SK-N-SH (cell line): ENCODE measurements around the gene IFNAR1. TPM values are rescaled to one million over a fixed set of nuclear protein-coding genes. Genes with fewer than 3 reads are reported as not detected.

ENCODE experiments used
- CTCF ChIA-PET: fragments of 300-600, 350-600 bp; formaldehyde crosslinking; extraction: SDS; loops from one replicate; lab custom pipeline; 2021; lab: Yijun Ruan, JAX
- POLR2A ChIA-PET: fragments of 350-600 bp; sonication (Branson Sonifier 250); formaldehyde crosslinking; extraction: SDS; loops from one replicate; lab custom pipeline; 2020; ENCODE audit warnings: antibody characterized with exemption, inconsistent platforms; lab: Yijun Ruan, JAX
- DNase-seq: peaks from one replicate; pipeline ENCODE4 v3.0.0; 2012
- H2AFZ ChIP-seq: fragments of 200-600 bp; sonication (generic); 2 replicates; pipeline ENCODE4 v1.8.1; 2016; ENCODE audit warnings: antibody characterized with exemption, mild to moderate bottlenecking, low read depth
- H3F3A ChIP-seq: fragments of 200-600 bp; sonication (generic); replicated peaks from 2 replicates; pipeline ENCODE3; 2016; ENCODE audit warnings: antibody characterized with exemption, mild to moderate bottlenecking; ENCODE audit not compliant: insufficient read depth
- H3K27ac ChIP-seq, 2 experiments: fragments of 200-500 bp in 1 of 2; fragments of 200-600 bp in 1 of 2; sonication (Bioruptor generic) in 1 of 2; sonication (generic), shearing (Covaris generic) in 1 of 2; 2 replicates each; pipeline versions ENCODE4 v1.5.1 to v1.6.1; 2014 to 2016; ENCODE audit warnings: low read depth in 2 of 2, inconsistent platforms in 1 of 2, low read length in 1 of 2, mild to moderate bottlenecking in 1 of 2, mixed read lengths in 1 of 2
- H3K27me3 ChIP-seq: fragments of 200-600 bp; sonication (generic), shearing (Covaris generic); 2 replicates; pipeline ENCODE4 v1.6.1; 2016; ENCODE audit warnings: mixed run types; ENCODE audit not compliant: insufficient read depth
- H3K36me3 ChIP-seq, 2 experiments: fragments of 200-500 bp in 1 of 2; fragments of 200-600 bp in 1 of 2; sonication (Bioruptor generic) in 1 of 2; sonication (generic) in 1 of 2; replicated peaks in 1 of 2; 2 replicates each; pipeline versions ENCODE3 to v1.5.1; 2014 to 2016; ENCODE audit warnings: low read length in 1 of 2, mild to moderate bottlenecking in 1 of 2; ENCODE audit not compliant: insufficient read depth in 2 of 2, control insufficient read depth in 1 of 2
- H3K4me1 ChIP-seq, 2 experiments: fragments of 200-500 bp in 1 of 2; fragments of 200-600 bp in 1 of 2; sonication (Bioruptor generic) in 1 of 2; sonication (generic), shearing (Covaris generic) in 1 of 2; 2 replicates each; pipeline versions ENCODE4 v1.5.1 to v1.6.1; 2014 to 2016; ENCODE audit warnings: low read depth in 1 of 2, low read length in 1 of 2, mixed run types in 1 of 2; ENCODE audit not compliant: insufficient read depth in 2 of 2, control insufficient read depth in 1 of 2
- H3K4me2 ChIP-seq: fragments of 200-600 bp; sonication (generic), shearing (Covaris generic); 2 replicates; pipeline ENCODE4 v1.6.1; 2017; ENCODE audit warnings: mixed run types
- H3K4me3 ChIP-seq, 2 experiments: fragments of 200-500 bp in 1 of 2; fragments of 200-600 bp in 1 of 2; sonication (Bioruptor generic) in 1 of 2; sonication (generic), shearing (Covaris generic) in 1 of 2; 2 replicates each; pipeline versions ENCODE4 v1.5.1 to v1.8.1; 2014 to 2016; ENCODE audit warnings: low read depth in 2 of 2, inconsistent platforms in 1 of 2, low read length in 1 of 2, mild to moderate bottlenecking in 1 of 2, mixed read lengths in 1 of 2, moderate library complexity in 1 of 2
- H3K79me2 ChIP-seq: fragments of 200-600 bp; sonication (generic); 2 replicates; pipeline ENCODE4 v1.8.1; 2017; ENCODE audit warnings: mild to moderate bottlenecking; ENCODE audit not compliant: insufficient read depth
- H3K9ac ChIP-seq: fragments of 200-600 bp; sonication (generic); 2 replicates; pipeline ENCODE4 v1.6.1; 2017; ENCODE audit warnings: mixed run types
- H3K9me2 ChIP-seq: fragments of 200-600 bp; sonication (generic); 2 replicates; pipeline ENCODE4 v1.6.1; 2017; ENCODE audit warnings: mixed run types
- H3K9me3 ChIP-seq: fragments of 200-600 bp; sonication (generic); 2 replicates; pipeline ENCODE4 v1.6.1; 2017; ENCODE audit warnings: mixed run types, mild to moderate bottlenecking, moderate library complexity
- H4K20me1 ChIP-seq: fragments of 200-600 bp; sonication (generic); 2 replicates; pipeline ENCODE4 v1.6.1; 2017; ENCODE audit warnings: mild to moderate bottlenecking, mixed run types; ENCODE audit not compliant: insufficient read depth
- CTCF ChIP-seq: fragments of 200-600 bp; sonication (generic); IDR thresholded peaks from 2 replicates; pipeline ENCODE4 v1.6.1; 2017; ENCODE audit warnings: antibody characterized with exemption, mild to moderate bottlenecking, moderate library complexity
- EZH2phosphoT487 ChIP-seq: fragments of 200-600 bp; sonication (generic); IDR thresholded peaks from 2 replicates; pipeline ENCODE4 v1.6.1; 2017; ENCODE audit warnings: low read depth, mixed run types, mild to moderate bottlenecking, antibody characterized with exemption, moderate library complexity, borderline replicate concordance
- FOSL2 ChIP-seq: IDR thresholded peaks from 2 replicates; pipeline ENCODE4 v1.4.0; 2012; ENCODE audit warnings: low read depth, mild to moderate bottlenecking, moderate library complexity, borderline replicate concordance
- FOXJ3 ChIP-seq: sonication (generic); formaldehyde crosslinking; IDR thresholded peaks from 2 replicates; pipeline ENCODE4 v1.5.1; 2020; ENCODE audit warnings: mild to moderate bottlenecking, missing genetic modification reagents
- GABPA ChIP-seq: IDR thresholded peaks from 2 replicates; pipeline ENCODE4 v1.4.0; 2012; ENCODE audit warnings: low read depth, mild to moderate bottlenecking
- JUND ChIP-seq: IDR thresholded peaks from 2 replicates; pipeline ENCODE4 v1.4.0; 2012
- MEF2A ChIP-seq: IDR thresholded peaks from 2 replicates; pipeline ENCODE4 v1.4.0; 2012; ENCODE audit warnings: low read depth, borderline replicate concordance
- MXI1 ChIP-seq: IDR thresholded peaks from 2 replicates; pipeline ENCODE4 v1.6.1; 2012; ENCODE audit warnings: mild to moderate bottlenecking, low read depth, low read length, improper control_type of control experiment
- NRF1 ChIP-seq: IDR thresholded peaks from 2 replicates; pipeline ENCODE4 v1.6.1; 2012; ENCODE audit warnings: low read depth, mild to moderate bottlenecking, low read length
- POLR2AphosphoS5 ChIP-seq: IDR thresholded peaks from 2 replicates; pipeline ENCODE4 v1.6.1; 2012; ENCODE audit warnings: low read depth, low read length
- RAD21 ChIP-seq: IDR thresholded peaks from 2 replicates; pipeline ENCODE4 v1.6.1; 2012; ENCODE audit warnings: mild to moderate bottlenecking, low read length
- SIN3A ChIP-seq: IDR thresholded peaks from 2 replicates; pipeline ENCODE4 v1.6.1; 2012; ENCODE audit warnings: low read depth, mild to moderate bottlenecking, low read length, moderate library complexity, borderline replicate concordance
- TAF1 ChIP-seq: IDR thresholded peaks from 2 replicates; pipeline ENCODE4 v1.6.1; 2012; ENCODE audit warnings: low read depth, mild to moderate bottlenecking, low read length, moderate library complexity, borderline replicate concordance
- TEAD4 ChIP-seq: IDR thresholded peaks from 2 replicates; pipeline ENCODE4 v1.4.0; 2012; ENCODE audit warnings: mild to moderate bottlenecking, borderline replicate concordance; ENCODE audit not compliant: insufficient read depth
- USF1 ChIP-seq: IDR thresholded peaks from 2 replicates; pipeline ENCODE4 v1.4.0; 2012; ENCODE audit warnings: low read depth, borderline replicate concordance
- WGBS: methylation state at CpG from one replicate; pipeline ENCODE4 v1.1.6; 2017; ENCODE audit warnings: low lambda C conversion rate; 5-methylcytosine and 5-hydroxymethylcytosine counted together
- polyA plus RNA-seq, 3 experiments: library from polyadenylated mRNA; depleted of rRNA; stranded (reverse); fragments of >200 nt; gene quantifications; 2 replicates each; pipeline ENCODE4 v1.2.3, GENCODE V29; 2012
- TF ChIP-seq, protein P1 (sequence below): IDR thresholded peaks from 2 replicates; pipeline ENCODE4; 2012

IFNAR1 gene
- polyA plus RNA-seq, 1 of the 3 experiments (the other 2 are of a cell fraction): 12.2 TPM

GRCh38 chr21:33324291-33325221, at the start of gene IFNAR1 (continued):
- TF ChIP-seq POLR2AphosphoS5 (peak; percentile 39; the same call in 1 of the 2 replicates), RAD21 (peak; percentile 4; the same call in 1 of the 2 replicates), GABPA (peak; percentile 14; the same call in 1 of the 2 replicates), TAF1 (peak; percentile 31; the same call in 1 of the 2 replicates), MXI1 (peak; percentile 66), FOSL2 (no peak), SIN3A (no peak; the same call in 1 of the 2 replicates), FOXJ3 (CRISPR knock-in tag) (no peak), CTCF (peak; percentile 14; the same call in 1 of the 2 replicates), USF1 (no peak), JUND (no peak)

DNA sequence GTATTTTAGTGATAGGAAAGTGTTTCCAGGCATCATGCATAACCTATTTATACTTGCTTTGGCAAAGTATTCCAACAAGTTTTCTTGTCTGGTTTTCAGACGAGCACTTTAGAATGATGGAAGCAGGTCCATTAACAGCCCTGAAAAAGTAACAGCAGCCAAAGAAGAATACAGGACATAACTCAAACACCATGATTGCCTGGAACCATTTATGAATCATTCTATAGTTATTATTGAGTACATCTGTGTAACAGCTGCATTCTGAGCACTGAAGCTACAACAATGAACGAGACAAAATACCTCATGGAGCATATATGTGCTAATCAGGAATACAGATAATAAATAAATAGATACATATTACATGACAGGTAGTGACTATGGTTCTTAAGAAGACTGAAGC, 46.0 kb upstream of the IFNAR1 start:
- POLR2A ChIA-PET: no interaction called here
- no peak for DNase-seq
- no peak overlapping the region for H3K27ac ChIP-seq

More for the DNA sequence above, 46.0 kb upstream of the IFNAR1 start:
- H3K9me2 ChIP-seq: no peaks in the 10 kb centered on the region
- H3K9me3 ChIP-seq: peaks cover 9% of the 10 kb centered on the region; the same call in 1 of the 2 replicates
- H4K20me1 ChIP-seq: no peaks in the 10 kb centered on the region
- CTCF ChIA-PET: no interaction called here
- H3K36me3 ChIP-seq: peaks cover 18 to 62% of the 10 kb centered on the region in 2 experiments
- 86% methylated on average over 2 of the region's 2 CpGs for WGBS
- no peaks in the 10 kb centered on the region for H3K79me2 ChIP-seq
- peaks cover 0 to 2% of the 10 kb centered on the region in 2 experiments; a peak in 1 of 4 replicates for H3K4me1 ChIP-seq
- H3K27me3 ChIP-seq: no peaks in the 10 kb centered on the region
- TF ChIP-seq NRF1 (no peak), EZH2phosphoT487 (no peak), JUND (no peak), MEF2A (no peak), TEAD4 (no peak)
- TF ChIP-seq, protein P1, sequence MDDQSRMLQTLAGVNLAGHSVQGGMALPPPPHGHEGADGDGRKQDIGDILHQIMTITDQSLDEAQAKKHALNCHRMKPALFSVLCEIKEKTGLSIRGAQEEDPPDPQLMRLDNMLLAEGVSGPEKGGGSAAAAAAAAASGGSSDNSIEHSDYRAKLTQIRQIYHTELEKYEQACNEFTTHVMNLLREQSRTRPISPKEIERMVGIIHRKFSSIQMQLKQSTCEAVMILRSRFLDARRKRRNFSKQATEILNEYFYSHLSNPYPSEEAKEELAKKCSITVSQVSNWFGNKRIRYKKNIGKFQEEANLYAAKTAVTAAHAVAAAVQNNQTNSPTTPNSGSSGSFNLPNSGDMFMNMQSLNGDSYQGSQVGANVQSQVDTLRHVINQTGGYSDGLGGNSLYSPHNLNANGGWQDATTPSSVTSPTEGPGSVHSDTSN: no peak
- H2AFZ ChIP-seq: no peak overlapping the region
- no peak overlapping the region for H3K4me2 ChIP-seq
- H3K4me3 ChIP-seq: no peak overlapping the region
- H3K9ac ChIP-seq: no peak overlapping the region
- H3F3A ChIP-seq: no peaks in the 10 kb centered on the region
